Osteoblast (primary cell): ENCODE results near the gene SMC6. TPM values are rescaled to one million over a fixed set of nuclear protein-coding genes. Genes with fewer than 3 reads are reported as not detected.

Experiments
- DNase-seq: peaks from one replicate; pipeline ENCODE4 v3.0.0; 2011; ENCODE audit warnings: low spot score, mixed read lengths; ENCODE audit not compliant: insufficient read length; ENCODE audit errors: missing footprints
- H2AFZ ChIP-seq: 2 replicates; pipeline ENCODE4 v1.6.0; 2011; ENCODE audit warnings: mild to moderate bottlenecking, low read length
- H3K27ac ChIP-seq: 2 replicates; pipeline ENCODE4 v1.5.1; 2011; ENCODE audit warnings: mild to moderate bottlenecking, low read depth, low read length, moderate library complexity
- H3K27me3 ChIP-seq: 2 replicates; pipeline ENCODE4 v1.6.0; 2012; ENCODE audit warnings: mild to moderate bottlenecking, control low read depth, inconsistent platforms, low read length, moderate library complexity; ENCODE audit not compliant: insufficient read depth
- H3K36me3 ChIP-seq: 2 replicates; pipeline ENCODE4 v1.5.1; 2011; ENCODE audit warnings: mild to moderate bottlenecking, low read length, control low read depth, moderate library complexity; ENCODE audit not compliant: insufficient read depth
- H3K4me1 ChIP-seq: 2 replicates; pipeline ENCODE4 v1.5.1; 2011; ENCODE audit warnings: mild to moderate bottlenecking, low read length, control low read depth, moderate library complexity; ENCODE audit not compliant: insufficient read depth
- H3K4me2 ChIP-seq: 2 replicates; pipeline ENCODE4 v1.6.0; 2011; ENCODE audit warnings: mild to moderate bottlenecking, low read length; ENCODE audit not compliant: insufficient read depth
- H3K4me3 ChIP-seq: fragments of 200-600 bp; sonication (generic); 3 replicates; pipeline ENCODE4 v1.5.1; 2012; ENCODE audit warnings: mild to moderate bottlenecking, low read length, inconsistent platforms; ENCODE audit not compliant: insufficient read depth
- H3K79me2 ChIP-seq: 2 replicates; pipeline ENCODE4 v1.6.0; 2012; ENCODE audit warnings: mild to moderate bottlenecking, low read length, control low read depth, inconsistent platforms; ENCODE audit not compliant: insufficient read depth
- H3K9me3 ChIP-seq: 2 replicates; pipeline ENCODE4 v1.5.1; 2011; ENCODE audit warnings: low read depth, low read length, control low read depth
- H4K20me1 ChIP-seq: 2 replicates; pipeline ENCODE4 v1.6.0; 2012; ENCODE audit warnings: mild to moderate bottlenecking, low read length, control low read depth; ENCODE audit not compliant: insufficient read depth
- CTCF ChIP-seq: IDR thresholded peaks from 2 replicates; pipeline ENCODE4 v1.5.1; 2011; ENCODE audit warnings: mild to moderate bottlenecking, low read depth, low read length, moderate library complexity; ENCODE audit errors: extremely low read depth
- total RNA-seq: library from RNA; depleted of rRNA; stranded (reverse); fragments of >200 nt; gene quantifications from 2 replicates; pipeline ENCODE4 v1.2.3, GENCODE V29; 2012

Gene SMC6
- total RNA-seq, 1 donor: 22.4 TPM

DNA sequence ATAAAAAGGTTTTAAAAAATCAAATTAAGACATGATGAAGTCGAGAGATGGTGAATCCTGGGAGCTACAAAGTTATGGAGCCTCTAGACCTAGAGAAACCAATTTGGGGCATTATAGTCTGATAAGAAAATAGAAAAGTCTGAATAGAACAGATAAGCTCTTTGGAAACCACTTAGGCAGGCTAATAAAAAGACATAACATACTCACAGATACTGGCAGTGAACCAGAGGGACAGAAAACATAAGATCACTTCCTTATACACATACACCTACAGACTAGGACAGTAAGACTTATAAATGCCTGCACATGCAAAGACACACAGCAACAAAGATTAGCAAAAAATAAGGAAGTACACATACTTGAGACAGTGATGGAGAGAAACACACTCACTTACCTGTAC is 20.0 kb downstream of the SMC6 start:
- H2AFZ ChIP-seq: no peak overlapping the region
- H4K20me1 ChIP-seq: no peaks in the 10 kb centered on the region
- DNase-seq: no peak
- H3K4me2 ChIP-seq: no peak overlapping the region
- H3K79me2 ChIP-seq: no peaks in the 10 kb centered on the region
- H3K27ac ChIP-seq: no peak overlapping the region
- H3K27me3 ChIP-seq: no peaks in the 10 kb centered on the region
- H3K9me3 ChIP-seq: no peaks in the 10 kb centered on the region
- no peak overlapping the region for H3K4me3 ChIP-seq
- H3K36me3 ChIP-seq: peaks cover 24% of the 10 kb centered on the region
- H3K4me1 ChIP-seq: peaks cover 13% of the 10 kb centered on the region
- TF ChIP-seq CTCF: no peak

DNA sequence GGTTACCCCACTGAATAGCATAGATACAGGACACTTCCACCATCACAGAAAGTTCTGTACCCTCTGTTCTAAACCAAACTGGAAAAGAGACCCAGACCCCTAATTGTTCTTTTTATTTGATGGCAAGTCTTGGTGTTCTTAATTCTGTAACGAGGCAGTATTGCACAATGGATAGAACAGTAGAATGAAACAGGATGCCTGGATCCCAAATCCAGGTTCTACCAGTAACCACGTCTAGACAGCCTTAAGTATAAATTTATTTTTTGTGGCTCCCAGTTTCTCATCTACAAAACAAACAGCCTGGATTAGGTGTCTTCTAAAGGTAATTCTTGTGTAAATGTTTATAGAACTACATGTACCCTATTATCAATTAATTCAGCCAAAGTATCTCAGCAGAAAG is 23.7 kb downstream of the SMC6 start:
- TF ChIP-seq CTCF: no peak
- Histone ChIP-seq H3K27ac (no peak overlapping the region), H3K79me2 (no peaks in the 10 kb centered on the region)

GRCh38 chr2:17728210-17728609 is 25.4 kb downstream of the SMC6 start:
- H3K27me3 ChIP-seq: no peaks in the 10 kb centered on the region
- no peaks in the 10 kb centered on the region for H4K20me1 ChIP-seq
- no peaks in the 10 kb centered on the region for H3K4me1 ChIP-seq
- TF ChIP-seq CTCF: no peak
- no peaks in the 10 kb centered on the region for H3K9me3 ChIP-seq
- H3K79me2 ChIP-seq: no peaks in the 10 kb centered on the region
- no peak overlapping the region for H3K4me2 ChIP-seq
- no peak overlapping the region for H3K4me3 ChIP-seq
- no peak overlapping the region for H3K27ac ChIP-seq
- H3K36me3 ChIP-seq: peaks cover 34% of the 10 kb centered on the region
- no peak overlapping the region for H2AFZ ChIP-seq
- DNase-seq: no peak

More for the DNA sequence above, 23.7 kb downstream of the SMC6 start:
- Histone ChIP-seq H3K4me1 (no peaks in the 10 kb centered on the region), H3K9me3 (no peaks in the 10 kb centered on the region), H3K36me3 (peaks cover 28% of the 10 kb centered on the region), H3K27me3 (no peaks in the 10 kb centered on the region), H4K20me1 (no peaks in the 10 kb centered on the region), H2AFZ (no peak overlapping the region), H3K4me2 (no peak overlapping the region), H3K4me3 (no peak overlapping the region)
- no peak for DNase-seq

- no peak for DNase-seq
- no peaks in the 10 kb centered on the region for H3K27me3 ChIP-seq
- H3K36me3 ChIP-seq: peaks cover 54% of the 10 kb centered on the region
- no peak overlapping the region for H2AFZ ChIP-seq
- no peak overlapping the region for H3K4me2 ChIP-seq
- peak; percentile 79 for TF ChIP-seq CTCF
- no peak overlapping the region for H3K4me3 ChIP-seq
- H3K27ac ChIP-seq: no peak overlapping the region
- H3K79me2 ChIP-seq: no peaks in the 10 kb centered on the region
- no peaks in the 10 kb centered on the region for H3K9me3 ChIP-seq
- H3K4me1 ChIP-seq: no peaks in the 10 kb centered on the region
- H4K20me1 ChIP-seq: no peaks in the 10 kb centered on the region
Observed at GRCh38 chr2:17719562-17720371, 33.8 kb downstream of the SMC6 start.
